Tibial artery (tissue), 4 donors: ENCODE results near the gene UBE2R2.

ENCODE experiments used
- DNase-seq, 2 donors: peaks; one replicate each; pipeline ENCODE4 v3.0.0-alpha.2; 2019
- H3K27ac ChIP-seq, 2 donors: fragments of 200-600 bp; sonication (generic) in 1 of 2; 1 replicate in 1 of 2; 2 replicates in 1 of 2; pipeline ENCODE4 v1.5.1; 2018 to 2019; ENCODE audit warnings: mild to moderate bottlenecking in 1 of 2
- H3K27me3 ChIP-seq, 2 donors: fragments of 200-600 bp; sonication (generic) in 1 of 2; one replicate each; pipeline versions ENCODE4 v1.5.1 to v1.6.0; 2016 to 2019
- H3K36me3 ChIP-seq, 3 donors: fragments of 200-600 bp; sonication (generic) in 2 of 3; one replicate each; pipeline ENCODE4 v1.5.1; 2016 to 2019; ENCODE audit warnings: mild to moderate bottlenecking in 2 of 3
- H3K4me1 ChIP-seq, 4 donors: fragments of 200-600 bp; sonication (generic) in 2 of 4; 1 replicate in 3 of 4; 2 replicates in 1 of 4; pipeline ENCODE4 v1.5.1; 2016 to 2019
- H3K4me3 ChIP-seq, 2 donors: fragments of 200-600 bp; sonication (generic) in 1 of 2; 1 replicate in 1 of 2; 2 replicates in 1 of 2; pipeline ENCODE4 v1.5.1; 2018 to 2019; ENCODE audit warnings: mild to moderate bottlenecking in 2 of 2
- H3K9me3 ChIP-seq, 3 donors: fragments of 200-600 bp; sonication (generic) in 1 of 3; one replicate each; pipeline ENCODE4 v1.5.1; 2016 to 2019
- CTCF ChIP-seq, 2 experiments: fragments of 200-600 bp in 1 of 2; fragments of 450-650 bp in 1 of 2; IDR thresholded peaks; one replicate each; pipeline ENCODE4 v1.5.1; 2017 to 2019; ENCODE audit warnings: antibody characterized with exemption in 2 of 2, mild to moderate bottlenecking in 1 of 2, moderate library complexity in 1 of 2
- intact Hi-C: fragments of 100-400 bp; cut with DNase I; formaldehyde crosslinking; loops from one replicate; pipeline ENCODE4 v1.15.0; 2023; ENCODE audit warnings: low total_unique reads

Gene UBE2R2

GRCh38 chr9:33780276-33780675 lies 36.7 kb upstream of the UBE2R2 start:
- intact Hi-C loops, result no loop called here
- no peak for TF ChIP-seq CTCF (IDR thresholded peaks at IDR 0.05)
- H3K9me3 ChIP-seq, result no peaks in the 10 kb centered on the region

GRCh38 chr9:33781736-33782135 lies 35.2 kb upstream of the UBE2R2 start:
- TF ChIP-seq CTCF (IDR thresholded peaks at IDR 0.05), result no peak
- Histone ChIP-seq H3K4me3 (no peak overlapping the region), H3K27me3 (no peaks in the 10 kb centered on the region), H3K4me1 (no peaks in the 10 kb centered on the region), H3K36me3 (no peaks in the 10 kb centered on the region), H3K9me3 (no peaks in the 10 kb centered on the region), H3K27ac (no peak overlapping the region)
- intact Hi-C loops, result no loop called here
- no peak for DNase-seq

More at GRCh38 chr9:33780276-33780675, 36.7 kb upstream of the UBE2R2 start:
- Histone ChIP-seq H3K36me3 (no peaks in the 10 kb centered on the region), H3K27me3 (no peaks in the 10 kb centered on the region), H3K4me3 (no peak overlapping the region), H3K27ac (no peak overlapping the region), H3K4me1 (no peaks in the 10 kb centered on the region)
- DNase-seq, result no peak

- TF ChIP-seq CTCF (IDR thresholded peaks at IDR 0.05), result no peak
- intact Hi-C loops, result no loop called here
- no peak for DNase-seq
- H3K4me3 ChIP-seq, result no peak overlapping the region
- H3K4me1 ChIP-seq, result no peaks in the 10 kb centered on the region
- H3K9me3 ChIP-seq, result no peaks in the 10 kb centered on the region
- no peak overlapping the region for H3K27ac ChIP-seq
- H3K36me3 ChIP-seq, result no peaks in the 10 kb centered on the region
- H3K27me3 ChIP-seq, result no peaks in the 10 kb centered on the region
Measured at GRCh38 chr9:33782395-33783152, 34.4 kb upstream of the UBE2R2 start.

GRCh38 chr9:33785914-33786313 lies 31.0 kb upstream of the UBE2R2 start:
- Histone ChIP-seq H3K27ac (no peak overlapping the region), H3K4me3 (no peak overlapping the region), H3K27me3 (no peaks in the 10 kb centered on the region), H3K36me3 (no peaks in the 10 kb centered on the region), H3K4me1 (no peaks in the 10 kb centered on the region), H3K9me3 (no peaks in the 10 kb centered on the region)
- no peak for DNase-seq
- TF ChIP-seq CTCF (IDR thresholded peaks at IDR 0.05), result no peak
- intact Hi-C loops, result no loop called here

GRCh38 chr9:33786681-33787080 lies 30.3 kb upstream of the UBE2R2 start:
- H3K36me3 ChIP-seq, result no peaks in the 10 kb centered on the region
- no peak for DNase-seq
- no peaks in the 10 kb centered on the region for H3K9me3 ChIP-seq
- no peak overlapping the region for H3K4me3 ChIP-seq
- intact Hi-C loops, result no loop called here
- H3K27ac ChIP-seq, result no peak overlapping the region
- H3K27me3 ChIP-seq, result no peaks in the 10 kb centered on the region
- TF ChIP-seq CTCF (IDR thresholded peaks at IDR 0.05), result no peak
- H3K4me1 ChIP-seq, result no peaks in the 10 kb centered on the region
